ENCODE results near the gene IRF7. TPM values are rescaled to one million over a fixed set of nuclear protein-coding genes. Genes with fewer than 3 reads are reported as not detected.

The IRF7 gene
- total RNA-seq, 1 experiment from 2014 or later = 8.8 TPM

GRCh38 chr11:625636-626268 lies 10.0 kb upstream of the IRF7 start:
- no peaks in the 10 kb centered on the region for H3K27me3 ChIP-seq (replicated peaks; ENCODE audit: insufficient read depth, low read depth, low read length, poor library complexity)
- BruUV-seq (replicated peaks) = no TSS peak
- no peak for DNase-seq (ENCODE audit: low spot score)
- H3K4me3 ChIP-seq (ENCODE audit: low read depth, low read length, poor library complexity, severe bottlenecking) = no peak overlapping the region
- H3K9me3 ChIP-seq (ENCODE audit: low read depth, low read length, poor library complexity, severe bottlenecking) = no peaks in the 10 kb centered on the region
- H3K27ac ChIP-seq (ENCODE audit: low read depth, low read length, poor library complexity, severe bottlenecking) = no peak overlapping the region
- H3K4me1 ChIP-seq (ENCODE audit: insufficient read depth, low read length, poor library complexity, severe bottlenecking) = peaks cover 11% of the 10 kb centered on the region
- POLR2A ChIA-PET (ENCODE audit: low non-redundant PET) = no interaction called here
- no peaks in the 10 kb centered on the region for H3K36me3 ChIP-seq (ENCODE audit: insufficient read depth, low read length, poor library complexity, severe bottlenecking)
- intact Hi-C loops (cut with micrococcal nuclease; ENCODE audit: unreplicated experiment) = no loop called here
- CTCF ChIA-PET = no interaction called here
- TF ChIP-seq CTCF (conservative IDR thresholded peaks at IDR 0.05; ENCODE audit: low read depth, low read length) (no peak), EZH2 (IDR thresholded peaks at IDR 0.05; ENCODE audit: borderline replicate concordance, low read depth, low read length, poor library complexity, severe bottlenecking) (no peak)

GRCh38 chr11:624705-625635 lies 9.2 kb upstream of the IRF7 start, which contains the start of gene CDHR5:
TSS of gene CDHR5 (minus strand) at chr11:624955. CDS start at chr11:624902, 53 bp downstream.
- no peaks in the 10 kb centered on the region for H3K36me3 ChIP-seq (ENCODE audit: insufficient read depth, low read length, poor library complexity, severe bottlenecking)
- ChIA-PET POLR2A (ENCODE audit: low non-redundant PET) (no interaction called here), CTCF (no interaction called here)
- H3K27me3 ChIP-seq (replicated peaks; ENCODE audit: insufficient read depth, low read depth, low read length, poor library complexity) = no peaks in the 10 kb centered on the region
- H3K27ac ChIP-seq (ENCODE audit: low read depth, low read length, poor library complexity, severe bottlenecking) = no peak within 1 kb of the TSS
- no peaks in the 10 kb centered on the region for H3K9me3 ChIP-seq (ENCODE audit: low read depth, low read length, poor library complexity, severe bottlenecking)
- H3K4me1 ChIP-seq (ENCODE audit: insufficient read depth, low read length, poor library complexity, severe bottlenecking) = peaks cover 11% of the 10 kb centered on the region
- intact Hi-C loops (cut with micrococcal nuclease; ENCODE audit: unreplicated experiment) = no loop called here
- no peak for TF ChIP-seq CTCF (conservative IDR thresholded peaks at IDR 0.05; ENCODE audit: low read depth, low read length)
- TF ChIP-seq EZH2 (IDR thresholded peaks at IDR 0.05; ENCODE audit: borderline replicate concordance, low read depth, low read length, poor library complexity, severe bottlenecking) = no peak
- DNase-seq (ENCODE audit: low spot score) = no peak
- H3K4me3 ChIP-seq (ENCODE audit: low read depth, low read length, poor library complexity, severe bottlenecking) = no peak within 1 kb of the TSS
- BruUV-seq (replicated peaks) = no TSS peak

- POLR2A ChIA-PET (ENCODE audit: low non-redundant PET) = no interaction called here
- H3K36me3 ChIP-seq (ENCODE audit: insufficient read depth, low read length, poor library complexity, severe bottlenecking) = no peaks in the 10 kb centered on the region
- H3K4me3 ChIP-seq (ENCODE audit: low read depth, low read length, poor library complexity, severe bottlenecking) = no peak overlapping the region
- intact Hi-C loops (cut with micrococcal nuclease; ENCODE audit: unreplicated experiment) = no loop called here
- no peaks in the 10 kb centered on the region for H3K27me3 ChIP-seq (replicated peaks; ENCODE audit: insufficient read depth, low read depth, low read length, poor library complexity)
- no peak for DNase-seq (ENCODE audit: low spot score)
- peaks cover 10% of the 10 kb centered on the region for H3K4me1 ChIP-seq (ENCODE audit: insufficient read depth, low read length, poor library complexity, severe bottlenecking)
- no peaks in the 10 kb centered on the region for H3K9me3 ChIP-seq (ENCODE audit: low read depth, low read length, poor library complexity, severe bottlenecking)
- no peak overlapping the region for H3K27ac ChIP-seq (ENCODE audit: low read depth, low read length, poor library complexity, severe bottlenecking)
- CTCF ChIA-PET = no interaction called here
- no TSS peak for BruUV-seq (replicated peaks)
- no peak for TF ChIP-seq EZH2 (IDR thresholded peaks at IDR 0.05; ENCODE audit: borderline replicate concordance, low read depth, low read length, poor library complexity, severe bottlenecking)
- TF ChIP-seq CTCF (conservative IDR thresholded peaks at IDR 0.05; ENCODE audit: low read depth, low read length) = no peak
Observed at GRCh38 chr11:623999-624704, 8.4 kb upstream of the IRF7 start.

Measured in A673 (cell line).